Colonic mucosa (tissue), 4 donors: Measurements from ENCODE around the gene CEP89. TPM values are rescaled to one million over a fixed set of nuclear protein-coding genes. Genes with fewer than 3 reads are reported as not detected.

ENCODE experiments used
- DNase-seq: peaks from one replicate; pipeline ENCODE4 v3.0.0-alpha.2; 2020
- H3K27ac ChIP-seq: fragments of 200-600 bp; one replicate; pipeline ENCODE4 v1.8.0; 2021
- H3K27me3 ChIP-seq: fragments of 200-600 bp; one replicate; pipeline ENCODE4 v1.8.0; 2021
- H3K36me3 ChIP-seq: fragments of 200-600 bp; one replicate; pipeline ENCODE4 v1.8.0; 2021
- H3K4me1 ChIP-seq: fragments of 200-600 bp; one replicate; pipeline ENCODE4 v1.8.0; 2021; ENCODE audit warnings: mild to moderate bottlenecking
- H3K4me3 ChIP-seq: fragments of 200-600 bp; one replicate; pipeline ENCODE4 v1.8.0; 2021
- H3K9ac ChIP-seq, 2 donors: one replicate each; pipeline ENCODE4 v1.7.0; 2013; ENCODE audit warnings: control low read depth in 2 of 2, low read depth in 2 of 2, low read length in 2 of 2
- H3K9me3 ChIP-seq: fragments of 200-600 bp; one replicate; pipeline ENCODE4 v1.8.0; 2021
- CTCF ChIP-seq: fragments of 200-600 bp; IDR thresholded peaks from one replicate; pipeline ENCODE4 v1.8.0; 2022; ENCODE audit warnings: antibody characterized with exemption, mild to moderate bottlenecking
- intact Hi-C: fragments of 100-400 bp; cut with DNase I; formaldehyde crosslinking; loops from one replicate; pipeline ENCODE4 v1.14.1; 2022
- total RNA-seq, 2 donors: library from RNA; stranded (reverse); fragmentation: NEBNext Ultra II Directional in 1 of 2; extraction: Animal tissue kit (Norgen Biotek cat#: 25700) in 1 of 2; gene quantifications; one replicate each; pipeline ENCODE4 v1.2.1, GENCODE V29; 2021
- donor health status: healthy.
- donor health status: DM: no; HTN: no; CAD: no.
- donor health status: DM: no; HTN: no; CAD: no.

Gene CEP89
- total RNA-seq, 2 donors from 2014 or later: 15.3 to 16.6 TPM

- TF ChIP-seq CTCF: no peak
- Histone ChIP-seq H3K27me3 (no peaks in the 10 kb centered on the region), H3K27ac (no peak overlapping the region), H3K36me3 (no peaks in the 10 kb centered on the region), H3K9ac (no peak overlapping the region), H3K4me3 (no peak overlapping the region), H3K9me3 (no peaks in the 10 kb centered on the region), H3K4me1 (no peaks in the 10 kb centered on the region)
- no peak for DNase-seq
- intact Hi-C loops: no loop called here
These were observed 99.4 kb downstream of the CEP89 start for GRCh38 chr19:32872391-32872790.

GRCh38 chr19:32870981-32871451 lies 100.7 kb downstream of the CEP89 start:
- Histone ChIP-seq H3K27me3 (no peaks in the 10 kb centered on the region), H3K36me3 (no peaks in the 10 kb centered on the region), H3K27ac (no peak overlapping the region), H3K4me1 (no peaks in the 10 kb centered on the region), H3K9me3 (no peaks in the 10 kb centered on the region), H3K9ac (no peak overlapping the region), H3K4me3 (no peak overlapping the region)
- no peak for TF ChIP-seq CTCF
- no peak for DNase-seq
- intact Hi-C loops: no loop called here

GRCh38 chr19:32869966-32870573 lies 101.7 kb downstream of the CEP89 start:
- Histone ChIP-seq H3K36me3 (no peaks in the 10 kb centered on the region), H3K4me1 (no peaks in the 10 kb centered on the region), H3K27ac (no peak overlapping the region), H3K27me3 (no peaks in the 10 kb centered on the region), H3K9ac (no peak overlapping the region), H3K9me3 (no peaks in the 10 kb centered on the region), H3K4me3 (no peak overlapping the region)
- peak; percentile 11 for DNase-seq
- intact Hi-C loops: no loop called here
- TF ChIP-seq CTCF: no peak

GRCh38 chr19:32869369-32869965 lies 102.3 kb downstream of the CEP89 start, which contains the start of gene SLC7A9:
SLC7A9 (minus strand) TSS chr19:32869767; CDS start chr19:32868534, 1,233 bp downstream.
- intact Hi-C loops: no loop called here

More at GRCh38 chr19:32869369-32869965, 102.3 kb downstream of the CEP89 start, which contains the start of gene SLC7A9:
- no peak for TF ChIP-seq CTCF
- no peak within 1 kb of the TSS for H3K27ac ChIP-seq
- DNase-seq: no peak
- no peaks in the 10 kb centered on the region for H3K4me1 ChIP-seq
- H3K36me3 ChIP-seq: no peaks in the 10 kb centered on the region
- no peaks in the 10 kb centered on the region for H3K9me3 ChIP-seq
- no peak within 1 kb of the TSS for H3K4me3 ChIP-seq
- no peaks in the 10 kb centered on the region for H3K27me3 ChIP-seq
- H3K9ac ChIP-seq: no peak within 1 kb of the TSS
